ENCODE results near the gene MYL7.

The MYL7 gene

GRCh38 chr7:44141221-44141850 is at the start of gene MYL7:
MYL7 (minus strand) TSS chr7:44141332; CDS start chr7:44141305, 27 bp downstream.
- Mint-ChIP-seq H3K27ac (no peak within 1 kb of the TSS), H3K36me3 (peaks cover 0 to 2% of the 10 kb centered on the region in 2 donors), H3K4me3 (no peak within 1 kb of the TSS), H3K27me3 (peaks cover 0 to 24% of the 10 kb centered on the region in 2 donors), H3K4me1 (peaks cover 5 to 15% of the 10 kb centered on the region in 2 donors), H3K9me3 (no peaks in the 10 kb centered on the region)
- DNase-seq (no peak), ATAC-seq (replicated peaks) (no peak)

- no peaks in the 10 kb centered on the region for H3K36me3 Mint-ChIP-seq
- peaks cover 12 to 15% of the 10 kb centered on the region in 2 donors for H3K27me3 Mint-ChIP-seq
- no peak overlapping the region for H3K27ac Mint-ChIP-seq
- DNase-seq: no peak
- H3K4me1 Mint-ChIP-seq: peaks cover 0 to 6% of the 10 kb centered on the region in 2 donors
- ATAC-seq (replicated peaks): no peak
- H3K4me3 Mint-ChIP-seq: no peak overlapping the region
- H3K9me3 Mint-ChIP-seq: peaks cover 1 to 3% of the 10 kb centered on the region in 2 donors
These were observed 49.1 kb upstream of the MYL7 start for GRCh38 chr7:44189993-44190872.

- peaks cover 6 to 9% of the 10 kb centered on the region in 2 donors for H3K4me1 Mint-ChIP-seq
- H3K9me3 Mint-ChIP-seq: peaks cover 1 to 3% of the 10 kb centered on the region in 2 donors
- peaks cover 12 to 15% of the 10 kb centered on the region in 2 donors for H3K27me3 Mint-ChIP-seq
- DNase-seq (no peak), ATAC-seq (replicated peaks) (no peak)
- no peaks in the 10 kb centered on the region for H3K36me3 Mint-ChIP-seq
- H3K4me3 Mint-ChIP-seq: no peak within 1 kb of the TSS
- H3K27ac Mint-ChIP-seq: no peak within 1 kb of the TSS
These were observed 48.3 kb upstream of the MYL7 start, which contains the start of gene GCK for GRCh38 chr7:44189286-44189992. GCK (minus strand) TSS chr7:44189439; CDS start chr7:44188953, 486 bp downstream.

GRCh38 chr7:44188480-44189225 is 47.5 kb upstream of the MYL7 start:
- no peaks in the 10 kb centered on the region for H3K9me3 Mint-ChIP-seq
- no peak for ATAC-seq (replicated peaks)
- no peak overlapping the region for H3K27ac Mint-ChIP-seq
- no peaks in the 10 kb centered on the region for H3K36me3 Mint-ChIP-seq
- DNase-seq: no peak
- H3K4me1 Mint-ChIP-seq: peaks cover 6% of the 10 kb centered on the region in 2 donors
- no peak overlapping the region for H3K4me3 Mint-ChIP-seq
- H3K27me3 Mint-ChIP-seq: peaks cover 8 to 15% of the 10 kb centered on the region in 2 donors

- Mint-ChIP-seq H3K4me1 (peaks cover 4 to 6% of the 10 kb centered on the region in 2 donors), H3K9me3 (peaks cover 3% of the 10 kb centered on the region in 2 donors), H3K36me3 (no peaks in the 10 kb centered on the region), H3K27me3 (peaks cover 3 to 9% of the 10 kb centered on the region in 2 donors), H3K4me3 (no peak overlapping the region), H3K27ac (no peak overlapping the region)
- DNase-seq: no peak
- ATAC-seq (replicated peaks): no peak
These were observed 46.7 kb upstream of the MYL7 start for GRCh38 chr7:44187636-44188416.

- no peaks in the 10 kb centered on the region for H3K27me3 Mint-ChIP-seq
- ATAC-seq (replicated peaks): no peak
- no peak overlapping the region for H3K4me3 Mint-ChIP-seq
- H3K36me3 Mint-ChIP-seq: no peaks in the 10 kb centered on the region
- DNase-seq: no peak
- peak overlapping the region; percentile 28 for H3K27ac Mint-ChIP-seq
- H3K4me1 Mint-ChIP-seq: peaks cover 4 to 6% of the 10 kb centered on the region in 2 donors
- peaks cover 4 to 9% of the 10 kb centered on the region in 2 donors for H3K9me3 Mint-ChIP-seq
These were observed 45.6 kb upstream of the MYL7 start for GRCh38 chr7:44186736-44187135.

GRCh38 chr7:44185729-44186128 is 44.6 kb upstream of the MYL7 start:
- no peak overlapping the region for H3K4me3 Mint-ChIP-seq
- H3K36me3 Mint-ChIP-seq: no peaks in the 10 kb centered on the region
- ATAC-seq (replicated peaks): no peak
- no peak for DNase-seq
- peaks cover 4 to 9% of the 10 kb centered on the region in 2 donors for H3K9me3 Mint-ChIP-seq
- H3K4me1 Mint-ChIP-seq: peaks cover 4 to 6% of the 10 kb centered on the region in 2 donors
- H3K27me3 Mint-ChIP-seq: no peaks in the 10 kb centered on the region
- no peak overlapping the region for H3K27ac Mint-ChIP-seq

- ATAC-seq (replicated peaks) (no peak), DNase-seq (no peak)
- H3K27me3 Mint-ChIP-seq: no peaks in the 10 kb centered on the region
- H3K4me1 Mint-ChIP-seq: peaks cover 4 to 6% of the 10 kb centered on the region in 2 donors
- no peaks in the 10 kb centered on the region for H3K36me3 Mint-ChIP-seq
- H3K9me3 Mint-ChIP-seq: peaks cover 4 to 9% of the 10 kb centered on the region in 2 donors
- no peak overlapping the region for H3K27ac Mint-ChIP-seq
- H3K4me3 Mint-ChIP-seq: no peak overlapping the region
These were observed 43.8 kb upstream of the MYL7 start for GRCh38 chr7:44184873-44185446.

GRCh38 chr7:44184206-44184872 is 43.2 kb upstream of the MYL7 start:
- ATAC-seq (replicated peaks): no peak
- Mint-ChIP-seq H3K4me3 (no peak overlapping the region), H3K27me3 (peaks cover 0 to 1% of the 10 kb centered on the region in 2 donors), H3K4me1 (peaks cover 4 to 6% of the 10 kb centered on the region in 2 donors), H3K27ac (no peak overlapping the region), H3K36me3 (no peaks in the 10 kb centered on the region), H3K9me3 (peaks cover 4 to 9% of the 10 kb centered on the region in 2 donors)
- no peak for DNase-seq

- Mint-ChIP-seq H3K9me3 (peaks cover 4 to 9% of the 10 kb centered on the region in 2 donors), H3K36me3 (no peaks in the 10 kb centered on the region), H3K27ac (no peak overlapping the region), H3K27me3 (peaks cover 0 to 4% of the 10 kb centered on the region in 2 donors), H3K4me1 (peaks cover 4 to 6% of the 10 kb centered on the region in 2 donors), H3K4me3 (no peak overlapping the region)
- ATAC-seq (replicated peaks) (no peak), DNase-seq (no peak)
These were observed 42.3 kb upstream of the MYL7 start for GRCh38 chr7:44183386-44183785.

GRCh38 chr7:44182827-44183226 is 41.7 kb upstream of the MYL7 start:
- no peak overlapping the region for H3K27ac Mint-ChIP-seq
- H3K36me3 Mint-ChIP-seq: no peaks in the 10 kb centered on the region
- peaks cover 4 to 6% of the 10 kb centered on the region in 2 donors for H3K4me1 Mint-ChIP-seq
- peaks cover 0 to 8% of the 10 kb centered on the region in 2 donors for H3K27me3 Mint-ChIP-seq
- H3K4me3 Mint-ChIP-seq: no peak overlapping the region
- DNase-seq (no peak), ATAC-seq (replicated peaks) (no peak)
- peaks cover 4 to 9% of the 10 kb centered on the region in 2 donors for H3K9me3 Mint-ChIP-seq

GRCh38 chr7:44180631-44181030 is 39.5 kb upstream of the MYL7 start:
- Mint-ChIP-seq H3K27me3 (peaks cover 0 to 16% of the 10 kb centered on the region in 2 donors), H3K4me3 (no peak overlapping the region), H3K36me3 (no peaks in the 10 kb centered on the region), H3K27ac (no peak overlapping the region), H3K4me1 (peaks cover 3 to 6% of the 10 kb centered on the region in 2 donors), H3K9me3 (peaks cover 4 to 9% of the 10 kb centered on the region in 2 donors)
- DNase-seq (no peak), ATAC-seq (replicated peaks) (no peak)

Measured in stimulated activated naive B cell treated with anti-CD40 and anti-IgM and Interleukin-4, amounts not matched to agents 10 μg/mL and 1 μg/mL and 100 μg/mL, for 72 hours (primary cell).